Activated naive CD8-positive, alpha-beta T cell treated with anti-CD3 and anti-CD28 coated beads, Interleukin-2, amount 10 ng/mL, durations not matched to agents 7 days and 5 days (primary cell): ENCODE results near the gene GP5. TPM values are rescaled to one million over a fixed set of nuclear protein-coding genes. Genes with fewer than 3 reads are reported as not detected.

Source experiments
- ATAC-seq: fragments of 150-1000 bp; cut with Tn5 transposase; one replicate; pipeline ENCODE4 v1.10.0; 2021; ENCODE audit warnings: low read depth, moderate library complexity
- POLR2A ChIA-PET: fragments of 350-600 bp; sonication (Branson Sonifier 250); formaldehyde crosslinking; loops from one replicate; lab custom pipeline; 2021; ENCODE audit warnings: antibody characterized with exemption; lab: Charles Lee
- DNase-seq: peaks from one replicate; pipeline ENCODE4 v3.0.0; 2021
- H3K27ac Mint-ChIP-seq: one replicate; pipeline ENCODE4 v1.8.0; 2022; ENCODE audit warnings: mild to moderate bottlenecking, mixed read lengths
- H3K27me3 Mint-ChIP-seq: one replicate; pipeline ENCODE4 v1.8.0; 2022; ENCODE audit warnings: mild to moderate bottlenecking, moderate library complexity, mixed read lengths
- H3K36me3 Mint-ChIP-seq: one replicate; pipeline ENCODE4 v1.8.0; 2021; ENCODE audit warnings: mild to moderate bottlenecking, mixed read lengths
- H3K4me1 Mint-ChIP-seq: one replicate; pipeline ENCODE4 v1.8.0; 2021; ENCODE audit warnings: mixed read lengths
- H3K4me3 Mint-ChIP-seq: one replicate; pipeline ENCODE4 v1.8.0; 2022; ENCODE audit warnings: mild to moderate bottlenecking, moderate library complexity, mixed read lengths
- H3K9me3 Mint-ChIP-seq: one replicate; pipeline ENCODE4 v1.8.0; 2021; ENCODE audit warnings: mixed read lengths
- total RNA-seq, 2 experiments: library from RNA; stranded (reverse); gene quantifications; one replicate each; pipeline ENCODE4 v1.2.3, GENCODE V29; 2021

GP5 gene
- total RNA-seq, 2 experiments from 2014 or later = 2.2 to 2.3 TPM

GRCh38 chr3:194365978-194366490, 33.0 kb downstream of the GP5 start:
- Mint-ChIP-seq H3K4me3 (no peak overlapping the region), H3K4me1 (no peaks in the 10 kb centered on the region), H3K36me3 (no peaks in the 10 kb centered on the region), H3K9me3 (no peaks in the 10 kb centered on the region), H3K27ac (no peak overlapping the region), H3K27me3 (peaks cover 46% of the 10 kb centered on the region)
- POLR2A ChIA-PET = no interaction called here
- DNase-seq (no peak), ATAC-seq (no peak)

- no peaks in the 10 kb centered on the region for H3K9me3 Mint-ChIP-seq
- peaks cover 41% of the 10 kb centered on the region for H3K27me3 Mint-ChIP-seq
- no peak overlapping the region for H3K27ac Mint-ChIP-seq
- H3K4me1 Mint-ChIP-seq = no peaks in the 10 kb centered on the region
- H3K36me3 Mint-ChIP-seq = no peaks in the 10 kb centered on the region
- DNase-seq (no peak), ATAC-seq (no peak)
- H3K4me3 Mint-ChIP-seq = no peak overlapping the region
- POLR2A ChIA-PET = no interaction called here
Measured at GRCh38 chr3:194365526-194365925, 33.5 kb downstream of the GP5 start.

DNA sequence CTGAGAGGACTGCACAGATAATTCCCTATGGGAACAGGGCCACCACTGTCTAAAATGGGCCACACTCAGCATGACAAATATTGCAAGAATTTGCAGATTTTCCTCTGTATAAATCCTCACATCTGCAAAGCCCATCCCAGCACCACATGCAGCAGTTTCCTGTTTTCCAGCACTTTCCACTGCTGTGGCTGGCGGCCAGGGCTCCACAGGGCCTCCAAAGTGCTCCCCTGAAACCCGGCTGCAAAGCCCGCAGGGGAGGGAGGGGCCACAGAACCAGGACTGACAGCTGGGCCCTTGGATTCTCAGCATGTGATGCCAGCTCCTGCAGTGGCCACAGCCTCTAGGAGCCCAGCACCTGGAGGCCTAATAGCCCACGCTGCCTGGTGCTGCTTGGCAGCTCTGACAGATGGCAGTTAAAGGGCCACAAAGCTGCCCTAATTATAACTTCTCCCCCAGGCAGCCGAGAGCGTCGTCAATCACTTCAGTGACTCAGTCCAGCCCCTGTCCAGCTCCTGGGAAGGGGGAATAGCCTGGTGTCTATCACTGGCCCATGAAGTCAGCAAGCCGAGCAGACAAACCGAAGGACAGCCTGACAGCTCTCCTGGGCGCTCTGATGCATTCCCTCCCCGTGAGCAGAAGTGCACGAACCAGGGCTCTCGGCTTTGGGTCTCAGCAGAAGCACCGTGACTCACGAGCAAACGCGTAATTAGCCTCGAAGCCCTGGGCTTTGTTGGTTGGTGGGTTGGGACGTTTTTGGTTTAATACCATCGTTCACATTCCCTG, 34.2 kb downstream of the GP5 start:
- H3K36me3 Mint-ChIP-seq = no peaks in the 10 kb centered on the region
- H3K9me3 Mint-ChIP-seq = no peaks in the 10 kb centered on the region
- ATAC-seq (no peak), DNase-seq (no peak)
- H3K4me1 Mint-ChIP-seq = no peaks in the 10 kb centered on the region
- H3K4me3 Mint-ChIP-seq = no peak overlapping the region
- peaks cover 34% of the 10 kb centered on the region for H3K27me3 Mint-ChIP-seq
- H3K27ac Mint-ChIP-seq = no peak overlapping the region
- POLR2A ChIA-PET = no interaction called here

- DNase-seq = no peak
- Mint-ChIP-seq H3K27me3 (peaks cover 29% of the 10 kb centered on the region), H3K9me3 (no peaks in the 10 kb centered on the region), H3K4me3 (no peak overlapping the region), H3K4me1 (no peaks in the 10 kb centered on the region), H3K36me3 (no peaks in the 10 kb centered on the region), H3K27ac (no peak overlapping the region)
- POLR2A ChIA-PET = no interaction called here
- no peak for ATAC-seq
Measured at GRCh38 chr3:194364314-194364651, 34.8 kb downstream of the GP5 start.

DNA sequence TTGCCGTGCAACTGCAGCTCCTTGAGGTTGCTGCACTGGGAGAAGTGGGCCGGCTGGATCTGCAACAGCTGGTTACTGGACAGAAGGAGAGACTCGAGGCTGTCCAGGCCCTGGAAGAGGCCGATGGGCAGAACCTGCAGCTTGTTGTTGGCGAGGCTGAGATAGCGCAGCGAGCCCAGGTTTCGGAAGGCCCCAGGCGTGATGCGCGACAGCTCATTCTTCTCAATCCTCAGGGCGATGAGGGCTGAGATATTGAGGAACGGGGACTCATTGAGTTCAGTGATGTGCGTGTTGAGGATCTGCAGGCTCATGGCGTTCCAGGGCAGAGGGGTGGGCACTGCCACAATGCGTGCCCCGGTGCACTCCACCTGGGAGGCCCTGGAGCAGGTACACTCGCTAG, 38.5 kb downstream of the GP5 start:
- Mint-ChIP-seq H3K4me1 (peaks cover 1% of the 10 kb centered on the region), H3K4me3 (no peak overlapping the region), H3K9me3 (no peaks in the 10 kb centered on the region), H3K27ac (no peak overlapping the region), H3K36me3 (no peaks in the 10 kb centered on the region), H3K27me3 (peaks cover 20% of the 10 kb centered on the region)
- DNase-seq (no peak), ATAC-seq (no peak)
- POLR2A ChIA-PET = no interaction called here

GRCh38 chr3:194357681-194358080, 41.4 kb downstream of the GP5 start:
- DNase-seq (no peak), ATAC-seq (no peak)
- POLR2A ChIA-PET = no interaction called here
- Mint-ChIP-seq H3K4me1 (peaks cover 2% of the 10 kb centered on the region), H3K36me3 (no peaks in the 10 kb centered on the region), H3K27me3 (peaks cover 8% of the 10 kb centered on the region), H3K9me3 (no peaks in the 10 kb centered on the region), H3K27ac (no peak overlapping the region), H3K4me3 (no peak overlapping the region)

DNA sequence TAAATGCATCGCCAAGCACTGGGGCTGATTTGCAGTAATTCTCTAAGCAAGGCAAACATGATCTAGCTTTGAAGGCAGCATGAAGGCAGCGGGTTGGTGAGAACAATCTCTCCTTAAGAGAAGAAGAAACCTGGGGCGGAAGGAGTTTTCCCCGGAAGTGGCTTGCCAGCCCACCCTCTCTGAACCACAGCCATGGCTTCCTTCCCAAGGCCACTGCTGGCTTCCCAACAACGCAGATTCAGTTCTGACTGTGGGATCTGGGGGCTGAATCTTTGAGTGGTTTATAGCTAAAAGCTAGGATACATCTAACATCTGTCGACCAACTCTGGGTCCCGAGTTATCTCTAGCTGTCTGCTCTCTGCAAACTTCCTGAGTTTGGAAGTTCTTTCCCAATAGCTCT, 43.7 kb downstream of the GP5 start:
- POLR2A ChIA-PET = no interaction called here
- ATAC-seq (no peak), DNase-seq (no peak)
- Mint-ChIP-seq H3K9me3 (no peaks in the 10 kb centered on the region), H3K4me1 (peaks cover 2% of the 10 kb centered on the region), H3K36me3 (no peaks in the 10 kb centered on the region), H3K27me3 (peaks cover 7% of the 10 kb centered on the region), H3K27ac (no peak overlapping the region), H3K4me3 (no peak overlapping the region)

DNA sequence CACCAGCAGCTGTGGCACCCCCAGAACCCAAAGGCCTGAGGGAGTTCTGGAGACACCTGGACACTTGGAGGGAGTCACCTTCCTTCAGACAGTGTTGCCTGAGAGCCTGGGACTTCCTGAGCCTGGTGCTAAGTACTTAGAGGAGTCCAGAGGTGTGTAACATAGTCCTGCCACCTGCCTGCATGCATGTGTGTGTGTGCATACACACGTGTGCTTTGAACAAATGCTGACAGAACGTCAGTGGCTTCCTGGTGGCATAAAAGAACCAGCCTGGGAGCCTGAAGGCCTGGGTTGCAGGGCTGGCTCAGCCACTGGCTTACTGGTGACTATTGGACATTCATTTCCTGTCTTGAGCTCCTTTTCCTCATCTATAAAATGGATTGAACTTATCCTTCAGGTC, 44.8 kb downstream of the GP5 start:
- H3K27ac Mint-ChIP-seq = no peak overlapping the region
- peaks cover 7% of the 10 kb centered on the region for H3K27me3 Mint-ChIP-seq
- peaks cover 2% of the 10 kb centered on the region for H3K4me1 Mint-ChIP-seq
- H3K4me3 Mint-ChIP-seq = no peak overlapping the region
- DNase-seq (no peak), ATAC-seq (no peak)
- POLR2A ChIA-PET = no interaction called here
- no peaks in the 10 kb centered on the region for H3K9me3 Mint-ChIP-seq
- no peaks in the 10 kb centered on the region for H3K36me3 Mint-ChIP-seq

GRCh38 chr3:194352667-194353246, 46.3 kb downstream of the GP5 start:
- Mint-ChIP-seq H3K4me1 (peaks cover 2% of the 10 kb centered on the region), H3K36me3 (no peaks in the 10 kb centered on the region), H3K4me3 (no peak overlapping the region), H3K9me3 (no peaks in the 10 kb centered on the region), H3K27ac (no peak overlapping the region), H3K27me3 (no peaks in the 10 kb centered on the region)
- POLR2A ChIA-PET = no interaction called here
- DNase-seq (no peak), ATAC-seq (no peak)

GRCh38 chr3:194351952-194352536, 47.0 kb downstream of the GP5 start:
- no peak for DNase-seq
- POLR2A ChIA-PET = no interaction called here

GRCh38 chr3:194351080-194351672, 47.9 kb downstream of the GP5 start, which contains the start of gene CPN2:
TSS of gene CPN2 (minus strand) at chr3:194351328. CDS start at chr3:194342702, 8,626 bp downstream.
- Mint-ChIP-seq H3K36me3 (no peaks in the 10 kb centered on the region), H3K4me3 (no peak within 1 kb of the TSS), H3K27ac (no peak within 1 kb of the TSS), H3K27me3 (no peaks in the 10 kb centered on the region), H3K4me1 (peaks cover 2% of the 10 kb centered on the region), H3K9me3 (no peaks in the 10 kb centered on the region)
- ATAC-seq = no peak
- POLR2A ChIA-PET = no interaction called here
- DNase-seq = no peak

More at GRCh38 chr3:194351952-194352536, 47.0 kb downstream of the GP5 start:
- no peaks in the 10 kb centered on the region for H3K9me3 Mint-ChIP-seq
- no peak for ATAC-seq
- peaks cover 2% of the 10 kb centered on the region for H3K4me1 Mint-ChIP-seq
- no peaks in the 10 kb centered on the region for H3K36me3 Mint-ChIP-seq
- no peak overlapping the region for H3K4me3 Mint-ChIP-seq
- no peaks in the 10 kb centered on the region for H3K27me3 Mint-ChIP-seq
- H3K27ac Mint-ChIP-seq = no peak overlapping the region

DNA sequence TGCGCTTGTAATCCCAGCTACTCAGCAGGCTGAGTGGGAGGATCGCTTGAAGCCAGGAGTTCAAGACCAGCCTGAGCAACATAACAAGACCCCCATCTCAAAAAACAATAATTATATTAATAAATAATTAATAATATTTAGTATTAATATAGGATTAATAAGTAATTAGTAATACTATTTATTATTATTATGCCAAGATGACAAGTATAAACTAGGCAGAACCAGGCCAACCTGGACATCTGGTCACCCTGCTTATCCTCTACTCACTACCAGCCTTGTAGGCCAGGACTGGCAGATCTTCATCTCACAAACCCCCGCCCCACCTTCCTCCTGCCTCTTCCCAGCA, 48.4 kb downstream of the GP5 start:
- H3K4me1 Mint-ChIP-seq = peaks cover 2% of the 10 kb centered on the region
- H3K36me3 Mint-ChIP-seq = no peaks in the 10 kb centered on the region
- POLR2A ChIA-PET = no interaction called here
- no peaks in the 10 kb centered on the region for H3K27me3 Mint-ChIP-seq
- H3K4me3 Mint-ChIP-seq = no peak overlapping the region
- no peak for DNase-seq
- ATAC-seq = no peak
- no peak overlapping the region for H3K27ac Mint-ChIP-seq
- H3K9me3 Mint-ChIP-seq = no peaks in the 10 kb centered on the region

DNA sequence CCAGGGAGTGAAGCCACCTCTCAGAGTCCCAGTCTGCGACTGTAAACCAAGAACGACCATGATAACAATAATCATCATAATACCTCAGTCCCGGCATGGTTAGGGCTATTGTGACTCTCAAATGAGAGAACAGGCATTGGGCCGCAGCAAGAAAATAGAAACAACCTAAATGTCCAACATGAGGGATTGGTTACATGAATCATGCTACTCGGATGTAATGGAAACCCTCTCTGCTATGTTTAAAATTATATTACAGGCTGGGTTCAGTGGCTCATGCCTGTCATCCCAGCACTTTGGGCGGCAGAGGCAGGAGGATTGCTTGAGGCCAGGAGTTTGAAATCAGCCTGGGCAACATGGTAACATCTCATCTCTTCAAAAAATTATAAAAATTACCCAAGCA, 50.7 kb downstream of the GP5 start:
- Mint-ChIP-seq H3K4me1 (no peaks in the 10 kb centered on the region), H3K27me3 (peaks cover 2% of the 10 kb centered on the region), H3K9me3 (no peaks in the 10 kb centered on the region), H3K36me3 (no peaks in the 10 kb centered on the region), H3K27ac (no peak overlapping the region), H3K4me3 (no peak overlapping the region)
- POLR2A ChIA-PET = no interaction called here
- ATAC-seq (no peak), DNase-seq (no peak)
